DMS53 (cell line): ENCODE data around the gene SPOP.
"Not testable (repeated sequence)": the region's sequence is repeated elsewhere in the genome, so short reads cannot be mapped to it uniquely, and the experiment has no call there.

Source experiments
- DNase-seq: peaks from one replicate; lab custom pipeline; 2025; lab: John Stamatoyannopoulos, UW

SPOP gene

DNA sequence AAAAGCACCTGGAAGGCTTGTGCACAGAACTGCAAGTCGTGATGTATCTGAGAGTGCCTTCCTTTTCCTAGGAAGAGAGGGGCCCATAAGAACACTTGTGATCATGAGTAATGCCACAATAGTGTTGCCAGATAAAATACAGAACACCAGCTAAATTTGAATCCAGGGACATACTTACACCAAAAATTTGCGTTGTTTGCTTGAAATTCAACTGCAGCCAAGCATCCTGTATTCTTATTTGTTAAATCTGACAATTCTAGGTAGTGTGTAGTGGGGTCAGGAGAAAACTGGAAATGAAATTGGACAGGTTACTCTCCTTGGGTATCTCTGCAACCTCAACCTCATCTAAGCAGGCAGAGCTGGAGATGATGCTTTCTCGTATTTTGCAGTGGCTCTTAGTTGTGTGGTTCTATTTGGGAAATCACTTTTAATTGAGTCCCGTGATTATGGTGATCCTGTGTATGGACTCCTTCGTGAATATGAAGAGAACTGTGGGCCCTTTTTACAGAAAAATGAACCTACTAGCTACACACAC is 17.9 kb upstream of the SPOP start:
- DNase-seq = no peak

DNA sequence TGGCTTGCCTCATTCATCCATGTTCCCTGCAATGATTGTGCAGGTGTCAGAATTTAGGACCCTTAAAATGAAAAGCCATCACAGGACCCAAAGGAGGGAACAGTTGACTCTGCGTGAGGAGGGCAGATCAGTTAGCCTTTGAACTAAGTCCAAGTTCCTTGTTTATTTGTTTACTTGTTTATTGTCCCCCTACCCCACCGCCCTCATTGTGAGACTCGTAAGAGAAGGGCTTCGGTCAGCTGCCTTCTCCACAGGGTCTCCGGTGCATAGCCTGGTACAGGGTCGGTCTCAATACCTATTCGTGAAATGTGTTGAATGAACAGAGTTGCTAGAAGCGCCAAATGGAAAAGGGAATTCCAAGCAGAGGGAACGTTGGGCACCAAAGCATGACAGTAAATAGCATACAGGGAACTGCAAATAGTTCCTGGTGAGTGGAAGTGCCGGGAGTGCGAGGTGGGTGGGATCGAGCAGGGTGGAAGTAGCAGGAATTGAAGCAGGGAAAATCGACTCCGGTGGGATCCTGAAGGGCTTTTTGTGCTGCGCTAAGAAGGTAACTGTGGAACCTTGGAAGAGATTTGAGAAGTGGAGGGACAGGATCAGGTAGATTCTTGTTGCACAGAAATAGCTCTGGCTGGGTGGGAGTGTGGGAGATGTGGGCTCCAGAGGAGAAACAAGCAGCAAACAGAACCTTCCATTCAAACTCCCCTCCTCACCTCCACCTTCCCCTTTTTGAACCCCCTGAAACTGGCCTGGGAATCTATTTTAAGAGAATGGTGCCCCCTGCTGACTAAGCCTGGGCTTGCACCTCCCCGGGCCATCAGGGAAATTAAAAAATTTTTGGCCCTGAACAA is 17.2 kb upstream of the SPOP start:
- peak; percentile 67 for DNase-seq

DNA sequence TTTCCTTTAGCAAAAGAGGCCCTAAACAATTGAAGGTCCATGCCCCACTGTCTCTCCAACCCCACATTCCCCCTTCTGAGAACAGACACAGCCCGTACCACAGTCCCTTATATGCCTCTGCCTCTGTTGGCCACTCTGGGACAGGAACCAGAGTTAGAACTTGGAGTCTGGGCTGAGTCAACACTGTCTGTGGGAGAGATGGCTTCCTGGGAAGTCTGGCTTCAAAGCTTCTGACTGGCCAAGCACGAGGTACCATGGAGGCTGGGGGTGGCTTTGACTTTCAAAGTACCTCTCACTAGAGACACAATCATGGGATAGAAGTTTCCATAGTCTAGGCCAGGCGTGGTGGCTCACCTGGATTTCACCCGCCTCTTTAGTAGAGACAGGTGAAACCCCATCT is 14.9 kb upstream of the SPOP start:
- DNase-seq = no peak

DNA sequence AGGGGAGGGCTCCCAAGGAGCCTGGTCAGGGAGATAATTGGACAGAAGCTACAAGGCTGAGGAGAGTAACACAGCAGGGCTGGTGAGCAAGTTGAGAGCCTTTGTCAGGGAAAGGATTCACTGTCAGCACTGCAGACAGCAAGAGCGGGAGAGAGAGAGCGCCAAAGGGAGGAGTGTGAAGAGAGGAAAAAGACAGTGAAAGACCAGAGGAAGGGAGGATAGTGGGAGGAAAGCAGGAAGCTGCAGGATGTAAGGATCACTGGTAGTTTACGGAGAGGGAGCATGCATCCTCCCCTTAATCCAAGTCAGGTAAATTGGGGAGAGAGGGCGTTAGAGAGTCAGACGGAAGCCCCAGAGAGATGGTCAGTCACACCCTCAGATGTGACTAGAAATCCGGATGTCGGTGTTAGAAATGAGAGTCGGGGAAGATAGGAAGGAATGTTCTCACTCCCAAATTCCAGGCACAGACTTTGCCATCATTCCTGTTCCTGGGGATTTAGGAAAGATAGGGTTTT is 13.8 kb upstream of the SPOP start:
- no peak for DNase-seq

DNA sequence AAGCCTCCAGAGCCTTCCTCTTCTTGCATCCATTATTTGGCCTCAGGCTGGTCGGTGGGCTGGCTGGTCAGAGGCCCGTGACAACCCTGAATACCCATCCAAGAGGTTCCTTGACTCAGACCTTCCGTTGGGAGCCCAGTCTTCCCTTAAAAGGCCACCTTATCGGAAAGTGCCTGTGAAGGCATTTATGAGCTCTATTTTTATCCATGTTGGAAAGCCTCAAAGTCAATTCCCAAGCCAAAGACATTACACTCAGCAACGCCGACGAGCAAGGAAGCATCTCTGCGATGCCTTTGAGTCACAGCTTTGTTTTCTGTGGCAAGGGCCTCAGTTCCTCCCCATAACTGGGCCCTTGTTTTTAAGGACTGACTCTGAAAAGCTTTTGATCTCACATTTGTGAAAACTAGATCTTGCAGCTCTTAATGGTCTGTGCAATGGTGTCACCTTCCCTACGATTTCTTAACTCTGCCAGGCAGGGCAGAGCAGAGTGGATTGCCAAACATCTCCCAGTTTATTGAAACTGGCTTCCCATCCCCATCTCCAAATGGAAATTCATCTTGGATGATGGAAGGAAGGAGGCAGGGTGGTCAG is 13.3 kb upstream of the SPOP start:
- DNase-seq = no peak

DNA sequence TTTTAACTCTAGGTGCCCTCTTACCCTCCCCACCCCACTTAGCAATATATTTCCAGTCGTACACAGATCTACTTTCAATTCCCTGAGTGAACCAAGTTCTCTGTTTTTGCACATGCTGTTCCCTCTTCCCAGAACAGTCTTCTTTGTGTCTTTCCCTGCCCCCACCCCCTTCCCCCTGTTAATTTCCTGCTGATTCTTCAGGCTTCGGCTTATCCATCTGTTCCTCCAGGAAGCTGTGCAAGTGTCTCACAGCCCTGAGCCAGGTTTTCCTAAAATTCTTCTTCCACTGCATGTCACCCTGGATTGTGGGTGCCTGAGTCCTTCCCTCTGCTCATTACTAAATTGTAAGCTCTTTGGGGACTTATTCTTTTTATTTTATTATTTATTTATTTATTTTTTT is 12.4 kb upstream of the SPOP start:
- no peak for DNase-seq

DNA sequence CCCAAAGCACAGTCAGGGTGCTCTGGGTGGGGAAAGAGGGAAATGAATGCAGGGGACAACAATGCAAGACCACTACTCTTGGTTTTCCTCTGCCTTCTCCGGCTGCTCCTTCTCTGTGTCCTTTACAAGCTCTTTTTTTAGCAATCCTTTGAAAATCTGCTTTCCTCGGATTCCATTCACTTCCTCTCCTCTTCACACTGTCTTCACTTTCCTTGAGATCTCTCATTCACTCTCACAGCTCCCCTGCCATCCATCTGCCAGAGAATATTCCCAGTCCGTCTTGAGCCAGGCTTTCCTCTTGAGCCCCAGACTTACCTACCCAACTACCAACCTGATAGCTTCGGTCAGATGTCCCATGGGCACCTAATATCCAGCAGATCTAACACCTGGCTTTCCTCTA is 11.0 kb upstream of the SPOP start:
- DNase-seq = no peak

DNA sequence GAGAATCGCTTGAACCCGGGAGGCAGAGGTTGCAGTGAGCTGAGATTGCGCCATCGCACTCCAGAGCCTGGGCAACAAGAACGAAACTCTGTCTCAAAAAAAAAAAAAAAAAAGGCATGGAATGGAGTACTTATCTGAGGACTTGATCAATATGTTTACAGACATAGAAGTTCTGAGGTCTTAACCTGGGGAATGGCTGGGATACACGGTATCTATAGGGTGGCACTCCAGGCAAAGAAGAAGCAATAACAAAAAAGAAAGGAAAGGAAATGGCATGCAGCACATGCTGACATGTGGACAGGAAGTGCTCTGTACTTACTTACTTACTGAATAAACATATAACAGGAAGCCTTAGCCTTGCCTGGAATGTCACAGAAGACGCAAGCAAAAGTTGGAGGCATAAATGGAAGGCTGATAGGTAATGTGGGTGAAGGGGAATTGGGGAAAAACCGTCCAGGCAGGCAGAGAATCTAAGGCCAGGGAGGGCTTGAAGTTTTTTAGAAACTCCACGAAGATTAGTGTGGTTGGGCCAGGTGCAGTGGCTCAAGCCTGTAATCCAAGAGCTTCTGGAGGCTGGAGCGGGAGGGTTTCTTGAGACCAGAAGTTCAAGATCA is 10.1 kb upstream of the SPOP start:
- peak; percentile 58 for DNase-seq

DNA sequence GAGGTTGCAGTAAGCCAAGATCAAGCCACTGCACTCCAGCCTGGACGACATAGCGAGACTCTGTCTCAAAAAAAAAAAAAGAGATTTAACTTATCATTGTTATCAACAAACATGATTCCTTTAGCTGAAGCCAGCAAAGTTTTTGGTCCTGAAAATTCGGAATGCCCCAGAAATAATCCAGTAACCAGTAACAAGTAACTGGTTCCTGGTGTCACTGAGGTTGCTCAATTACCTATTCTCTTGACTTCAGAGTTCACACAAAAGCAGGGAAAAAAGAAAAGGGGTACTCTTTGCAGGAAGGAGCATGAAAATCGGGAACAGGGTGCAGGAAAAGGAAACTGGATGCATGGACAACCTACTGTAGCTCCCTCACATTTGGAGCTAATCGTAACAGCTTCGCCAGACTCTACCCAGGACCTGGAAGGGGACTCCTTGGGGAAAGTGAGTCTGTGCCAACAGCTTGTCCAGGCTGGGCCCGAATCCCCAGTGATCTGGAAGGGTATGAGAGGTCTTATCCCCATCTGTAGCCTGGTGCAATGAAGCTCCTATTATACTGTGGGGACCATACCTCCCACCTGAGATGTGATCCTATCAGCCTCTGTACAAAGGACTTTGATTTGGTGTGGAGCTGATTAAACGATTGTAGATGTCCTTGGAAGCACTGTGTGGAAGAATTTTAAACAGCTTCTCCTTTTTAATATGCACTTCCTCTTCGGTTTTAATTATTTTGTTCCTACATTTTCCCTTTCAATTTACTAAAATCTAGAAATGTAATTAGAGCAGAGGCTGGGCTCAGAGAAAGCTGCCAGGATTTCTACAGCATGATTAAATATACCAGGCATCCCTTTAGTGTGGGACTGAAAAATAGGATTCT is 3.4 kb upstream of the SPOP start:
- DNase-seq = no peak

DNA sequence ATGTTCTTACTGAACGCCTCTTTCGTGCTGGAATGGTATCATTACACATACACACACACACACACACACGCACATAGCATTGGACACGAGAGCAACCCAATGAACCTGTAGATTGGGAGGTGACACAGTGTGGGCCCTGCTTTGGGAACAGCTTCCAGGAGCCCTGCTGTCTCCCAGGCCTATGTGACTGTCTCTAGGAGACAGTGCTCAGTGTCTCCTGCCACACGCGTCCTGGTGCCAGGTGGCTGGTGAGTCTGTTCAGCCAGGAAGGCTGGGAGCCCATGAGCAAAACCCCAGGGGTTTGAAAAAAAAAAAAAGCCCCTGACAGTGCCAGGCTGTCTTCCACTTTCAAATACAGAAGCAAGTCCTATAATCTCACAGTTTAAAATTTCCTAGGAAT is 2.4 kb upstream of the SPOP start:
- no peak for DNase-seq

DNA sequence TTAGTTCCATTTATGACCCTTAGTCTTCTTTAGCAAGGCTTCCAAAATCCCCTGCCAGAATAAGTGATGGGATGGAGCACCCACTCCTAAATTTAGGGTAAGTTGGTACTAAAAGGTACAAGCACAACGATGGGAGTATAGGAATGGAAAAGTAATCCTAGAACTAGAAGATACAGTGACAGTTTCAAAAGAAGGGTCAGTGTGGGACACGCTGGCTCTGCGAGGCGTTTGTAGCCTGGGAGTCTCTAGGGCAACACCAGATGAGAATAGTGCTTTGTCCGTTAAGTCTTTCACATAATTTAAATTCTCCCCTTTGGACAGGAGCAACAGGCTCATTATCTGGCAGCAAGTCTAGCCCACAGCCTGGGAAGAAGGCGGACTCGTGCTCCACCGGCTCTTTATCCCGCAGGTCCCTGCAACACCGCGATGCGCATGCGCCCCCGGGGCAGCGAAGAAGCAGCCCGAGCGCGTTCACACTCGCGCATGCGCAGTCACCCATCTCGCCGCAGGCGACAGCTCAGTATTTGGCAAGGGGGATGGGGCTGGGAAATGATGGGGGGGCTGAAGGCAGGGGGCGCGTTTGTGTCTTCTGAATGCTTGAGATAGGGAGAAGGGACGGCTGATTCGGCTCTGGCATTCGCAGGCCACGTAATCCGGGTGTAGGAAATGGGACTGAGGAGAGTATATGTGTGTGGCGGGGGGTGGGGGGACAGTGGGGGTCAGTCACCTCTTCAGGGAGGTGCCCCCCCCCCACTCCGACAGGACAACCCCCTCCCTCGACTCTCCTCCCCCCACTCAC is 564 bp downstream of the SPOP start:
- DNase-seq = peak; percentile 98

DNA sequence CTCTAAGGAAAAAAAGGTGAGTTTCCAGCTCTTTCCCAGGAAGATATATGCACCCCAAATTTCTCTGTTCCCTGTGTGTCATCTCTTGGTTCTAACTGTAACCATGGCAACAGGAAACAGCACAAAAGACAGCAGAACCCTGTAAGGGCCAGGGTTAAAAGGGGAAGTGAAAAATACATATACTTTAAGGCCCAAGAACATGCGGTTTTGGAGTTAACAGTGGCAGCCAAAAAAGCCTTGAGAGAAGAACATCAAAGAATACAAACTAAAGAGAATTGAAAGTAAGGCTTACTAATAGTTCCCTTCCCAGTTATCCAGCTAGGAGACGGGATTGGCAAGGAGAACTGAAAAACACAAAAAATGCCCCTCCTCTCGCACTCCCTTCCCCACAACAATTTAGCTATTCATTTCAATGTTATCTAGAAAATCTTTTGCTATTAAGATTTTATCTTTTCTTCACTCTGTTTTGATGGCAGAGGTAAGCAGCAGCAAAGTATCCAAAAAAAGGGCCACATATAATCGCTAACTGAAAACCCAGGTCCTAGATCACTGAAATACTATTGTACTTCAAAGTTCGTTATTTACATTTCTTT is 1.5 kb downstream of the SPOP start:
- peak; percentile 55 for DNase-seq

DNA sequence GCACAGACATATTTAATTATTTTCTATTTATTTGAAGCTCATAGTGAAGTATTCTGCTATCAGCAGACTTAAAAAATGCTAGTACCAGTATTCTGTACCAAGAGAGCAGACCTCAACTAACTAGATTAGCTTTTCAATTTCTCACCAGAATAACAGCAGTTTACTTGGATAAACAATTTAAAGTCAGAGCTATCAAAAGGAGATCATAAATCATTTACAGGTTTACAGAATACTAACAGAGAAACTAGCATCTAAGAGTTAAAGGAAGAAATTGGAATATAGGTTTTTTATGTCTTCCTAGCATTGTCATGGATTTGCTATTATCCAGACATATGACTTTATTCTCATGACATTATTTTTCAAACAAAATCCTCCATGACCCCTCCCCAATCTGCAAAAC is 3.4 kb downstream of the SPOP start:
- no peak for DNase-seq

DNA sequence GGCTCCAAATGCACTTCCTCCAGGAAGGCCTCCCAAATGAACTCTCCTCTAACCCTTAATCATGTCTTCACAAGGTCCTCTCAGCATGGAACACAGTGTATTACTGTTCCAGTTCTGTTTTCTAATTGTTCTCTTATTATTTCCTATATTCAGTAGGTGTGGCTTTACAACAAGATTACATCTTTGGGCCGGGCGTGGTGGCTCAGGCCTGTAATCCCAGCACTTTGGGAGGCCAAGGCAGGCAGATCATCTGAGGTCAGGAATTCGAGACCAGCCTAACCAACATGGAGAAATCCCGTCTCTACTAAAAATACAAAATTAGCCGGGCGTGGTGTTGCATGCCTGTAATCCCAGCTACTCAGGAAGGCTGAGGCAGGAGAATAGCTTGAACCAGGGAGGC is 4.2 kb downstream of the SPOP start:
- DNase-seq = not testable (repeated sequence)

DNA sequence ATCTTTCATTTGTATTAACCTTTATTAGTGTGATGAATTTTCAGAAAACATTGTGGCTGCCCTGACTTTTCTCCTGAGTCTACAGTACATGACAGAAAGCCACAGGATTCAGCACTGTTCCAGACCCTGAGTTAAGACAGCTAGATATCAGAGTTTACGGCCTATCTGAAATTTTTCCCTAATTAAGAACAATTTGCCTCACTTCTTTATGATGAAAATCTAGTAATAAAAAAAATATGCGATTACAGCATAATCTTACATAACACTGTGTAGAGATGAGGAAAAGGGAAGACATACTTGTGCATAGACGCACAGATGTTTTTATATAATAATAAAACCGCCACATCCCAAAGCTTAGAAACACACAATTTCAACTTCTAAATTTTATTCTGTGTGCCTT is 7.3 kb downstream of the SPOP start:
- DNase-seq = no peak

DNA sequence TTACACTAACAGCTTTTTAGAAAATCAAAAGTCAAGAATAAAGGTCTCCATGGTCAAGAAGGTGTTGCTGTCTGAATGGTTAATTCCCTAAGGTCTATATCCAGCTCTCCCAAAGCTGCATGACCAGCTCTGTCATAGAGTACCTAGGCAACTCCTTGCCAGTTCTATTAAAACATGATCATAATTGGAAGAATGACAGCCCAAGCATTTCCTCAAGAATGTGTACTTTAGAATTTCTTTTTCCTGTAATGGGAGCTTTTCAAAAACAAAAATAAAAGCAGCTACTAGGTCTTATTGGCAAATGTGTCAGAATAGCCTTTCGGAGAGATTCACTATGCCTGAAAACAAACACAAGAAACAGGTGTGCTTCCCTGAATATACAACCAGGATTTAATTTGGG is 7.9 kb downstream of the SPOP start:
- DNase-seq = no peak

DNA sequence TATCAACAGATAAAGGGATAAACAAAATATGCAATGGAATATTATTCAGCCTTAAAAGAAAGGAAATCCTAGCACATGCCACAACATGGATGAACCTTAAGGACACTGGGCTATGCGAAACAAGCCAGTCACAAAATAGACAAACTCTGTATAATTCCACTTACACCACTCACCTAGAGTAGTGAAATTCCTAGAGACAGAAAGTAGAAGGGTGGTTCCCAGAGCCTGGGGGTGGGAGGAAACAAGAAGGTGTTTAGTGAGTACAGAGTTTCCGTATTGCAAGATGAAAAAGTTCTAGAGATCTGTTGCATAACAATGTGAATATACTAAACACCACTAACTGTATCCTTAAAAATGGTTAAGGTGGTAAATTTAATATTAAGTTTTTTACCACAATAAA is 10.0 kb downstream of the SPOP start:
- DNase-seq = no peak

DNA sequence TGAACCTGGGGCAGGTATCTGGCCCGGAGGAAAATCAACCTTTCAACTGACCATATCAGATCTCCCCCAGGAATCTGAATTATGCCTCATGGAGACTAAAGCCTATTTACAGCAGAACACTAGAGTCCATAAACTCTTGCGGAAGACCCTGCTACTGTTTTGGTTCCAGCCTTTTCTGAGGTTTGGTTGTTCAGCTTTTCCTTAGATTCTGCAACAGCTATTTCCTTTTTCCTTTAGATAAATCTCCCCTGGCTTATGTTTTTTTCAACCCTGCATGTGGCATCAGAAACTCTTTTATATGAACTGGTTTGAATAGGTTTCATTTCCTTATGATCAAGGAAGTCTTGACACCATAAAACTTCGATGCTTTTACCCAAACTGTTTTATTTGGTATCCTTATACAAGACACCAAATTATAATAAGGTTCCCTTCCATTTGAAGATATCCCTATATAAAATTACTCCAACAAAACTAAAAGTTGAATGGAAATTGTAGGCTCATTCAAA is 13.1 kb downstream of the SPOP start:
- DNase-seq = no peak

DNA sequence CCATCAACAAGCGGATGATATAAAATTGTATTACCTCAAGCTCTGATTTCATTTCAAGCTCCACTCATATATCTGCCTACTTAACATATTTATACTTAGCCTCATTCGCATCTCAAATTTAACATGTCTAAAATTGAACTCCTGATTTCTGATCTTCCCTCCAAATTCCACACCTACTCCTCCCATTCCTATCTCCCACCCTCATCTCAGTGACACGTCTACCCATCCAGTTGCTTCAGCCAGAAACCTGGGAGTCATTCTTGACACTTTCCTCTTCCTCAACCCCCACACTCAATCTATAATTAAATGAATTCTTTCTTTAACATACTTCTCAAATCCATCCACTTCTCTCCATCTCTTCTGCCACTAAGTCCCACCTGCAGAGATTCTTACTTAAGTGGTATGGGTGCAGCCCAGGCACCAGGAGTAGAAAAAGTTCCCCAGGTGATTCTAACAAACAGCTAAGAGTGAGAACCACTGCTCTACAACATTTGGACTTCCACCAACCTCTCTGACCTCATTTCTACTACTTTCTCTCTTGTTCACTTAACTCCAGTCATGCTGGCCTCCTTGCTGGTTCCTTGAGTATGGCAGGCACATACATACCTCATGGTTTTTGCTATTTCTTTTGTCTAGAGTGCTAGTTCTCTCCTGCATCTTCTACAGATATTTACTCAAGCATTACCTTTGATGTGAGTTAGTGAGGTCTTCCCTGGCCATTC is 18.1 kb downstream of the SPOP start:
- DNase-seq = no peak

DNA sequence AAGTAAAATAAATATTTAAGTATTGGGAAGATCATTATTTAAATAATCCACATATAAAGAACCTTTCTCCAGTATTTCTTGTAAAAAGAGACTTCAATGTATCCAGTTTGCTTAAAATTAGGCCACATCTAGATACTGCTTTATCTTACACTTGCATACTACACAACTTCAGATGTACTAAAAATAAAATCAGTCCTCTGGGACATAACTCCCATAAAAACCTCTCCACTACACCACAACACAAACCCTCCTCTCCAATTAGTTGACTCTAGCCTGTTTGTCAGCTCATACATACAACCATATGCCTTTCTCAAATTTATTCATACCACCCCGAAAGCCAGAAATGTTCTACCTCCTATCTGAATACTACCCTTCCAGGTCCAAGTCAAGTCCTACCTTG is 21.6 kb downstream of the SPOP start:
- DNase-seq = no peak
